Subcutaneous adipose tissue (tissue), 4 donors: ENCODE measurements around the gene LIG3. TPM values are rescaled to one million over a fixed set of nuclear protein-coding genes. Genes with fewer than 3 reads are reported as not detected.

Experiments
- total RNA-seq, 4 donors: library from RNA; depleted of rRNA; stranded (reverse); fragments of >200 nt; gene quantifications; one replicate each; pipeline ENCODE4 v1.1.0, GENCODE V29; 2016
- TF ChIP-seq, protein P1 (sequence below): fragments of 450-650 bp; IDR thresholded peaks from one replicate; pipeline ENCODE4 v1.5.1; 2016; ENCODE audit warnings: low read depth, mild to moderate bottlenecking, control low read depth, antibody characterized with exemption, moderate library complexity

The LIG3 gene
- total RNA-seq, 4 donors from 2014 or later, result 5.3 to 12.6 (median 9.6) TPM

DNA sequence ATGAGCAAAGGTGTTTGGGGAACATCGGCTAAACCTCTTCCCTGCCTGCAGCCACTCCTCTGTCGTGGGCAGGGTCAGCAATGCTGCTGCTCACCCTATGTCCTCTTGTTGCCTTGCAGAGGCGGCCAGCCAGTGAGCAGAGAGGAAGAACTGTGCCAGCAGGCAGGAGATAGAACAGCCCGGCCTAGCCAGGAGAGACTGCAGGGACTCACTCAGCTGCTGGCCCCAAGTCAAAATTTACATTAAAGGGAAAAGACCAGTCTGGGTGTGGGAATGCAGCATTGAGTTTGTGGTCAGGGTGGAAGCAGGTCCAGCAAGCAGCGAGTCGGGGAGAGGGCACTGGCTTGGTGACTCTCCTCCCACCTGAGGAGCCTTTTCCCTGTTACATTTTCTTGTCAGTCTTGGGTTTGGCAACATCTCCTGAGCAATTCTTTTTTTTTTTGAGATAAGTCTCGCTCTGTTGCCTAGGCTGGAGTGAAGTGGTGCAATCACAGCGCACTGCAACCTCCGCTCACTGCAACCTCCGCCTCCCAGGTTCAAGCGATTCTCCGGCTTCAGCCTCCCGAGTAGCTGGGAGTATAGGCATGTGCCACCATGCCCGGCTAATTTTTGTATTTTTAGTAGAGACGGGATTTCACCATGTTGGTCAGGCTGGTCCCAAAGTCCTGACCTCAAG lies 22.7 kb downstream of the LIG3 start:
- TF ChIP-seq, protein P1, sequence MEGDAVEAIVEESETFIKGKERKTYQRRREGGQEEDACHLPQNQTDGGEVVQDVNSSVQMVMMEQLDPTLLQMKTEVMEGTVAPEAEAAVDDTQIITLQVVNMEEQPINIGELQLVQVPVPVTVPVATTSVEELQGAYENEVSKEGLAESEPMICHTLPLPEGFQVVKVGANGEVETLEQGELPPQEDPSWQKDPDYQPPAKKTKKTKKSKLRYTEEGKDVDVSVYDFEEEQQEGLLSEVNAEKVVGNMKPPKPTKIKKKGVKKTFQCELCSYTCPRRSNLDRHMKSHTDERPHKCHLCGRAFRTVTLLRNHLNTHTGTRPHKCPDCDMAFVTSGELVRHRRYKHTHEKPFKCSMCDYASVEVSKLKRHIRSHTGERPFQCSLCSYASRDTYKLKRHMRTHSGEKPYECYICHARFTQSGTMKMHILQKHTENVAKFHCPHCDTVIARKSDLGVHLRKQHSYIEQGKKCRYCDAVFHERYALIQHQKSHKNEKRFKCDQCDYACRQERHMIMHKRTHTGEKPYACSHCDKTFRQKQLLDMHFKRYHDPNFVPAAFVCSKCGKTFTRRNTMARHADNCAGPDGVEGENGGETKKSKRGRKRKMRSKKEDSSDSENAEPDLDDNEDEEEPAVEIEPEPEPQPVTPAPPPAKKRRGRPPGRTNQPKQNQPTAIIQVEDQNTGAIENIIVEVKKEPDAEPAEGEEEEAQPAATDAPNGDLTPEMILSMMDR, result no peak

DNA sequence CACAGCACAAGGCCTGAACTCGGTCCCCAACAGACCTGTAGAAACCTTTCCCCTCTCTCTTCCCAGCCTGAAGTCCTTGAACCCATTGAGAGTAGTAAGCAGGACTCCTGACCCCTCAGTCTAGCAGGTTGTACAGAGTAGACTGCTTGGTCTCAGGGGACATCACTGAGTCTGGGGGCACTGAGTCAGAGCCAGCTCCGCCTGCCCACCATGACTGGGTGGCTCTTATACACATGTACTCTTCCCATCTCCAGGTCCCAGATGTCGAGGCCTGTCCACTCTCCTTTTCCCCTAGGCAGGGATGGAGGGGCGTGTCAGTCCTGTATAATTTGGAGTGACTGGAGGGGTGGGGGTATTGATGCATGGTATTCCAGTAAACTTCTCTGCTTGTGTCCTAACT lies 23.5 kb downstream of the LIG3 start:
- TF ChIP-seq, protein P1, result no peak

DNA sequence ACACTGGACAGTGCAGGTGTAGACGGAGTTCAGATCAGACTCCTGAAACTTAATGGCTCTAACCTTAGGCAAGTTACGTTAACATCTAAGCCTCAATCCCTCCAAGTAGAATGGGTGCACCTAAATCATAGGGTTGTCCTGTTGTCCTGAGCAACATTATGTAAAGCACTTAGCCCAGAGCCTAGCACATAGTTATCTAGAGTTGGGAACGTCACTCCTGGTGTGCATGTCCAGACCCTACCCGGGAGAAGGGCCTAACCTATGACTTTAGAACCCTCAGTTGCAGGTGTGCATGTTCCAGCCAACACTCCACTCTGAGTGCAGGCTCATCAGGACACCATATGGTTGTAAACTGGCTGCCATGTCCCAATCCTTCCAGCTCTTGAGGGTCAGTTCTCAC lies 26.0 kb downstream of the LIG3 start:
- TF ChIP-seq, protein P1, result no peak

DNA sequence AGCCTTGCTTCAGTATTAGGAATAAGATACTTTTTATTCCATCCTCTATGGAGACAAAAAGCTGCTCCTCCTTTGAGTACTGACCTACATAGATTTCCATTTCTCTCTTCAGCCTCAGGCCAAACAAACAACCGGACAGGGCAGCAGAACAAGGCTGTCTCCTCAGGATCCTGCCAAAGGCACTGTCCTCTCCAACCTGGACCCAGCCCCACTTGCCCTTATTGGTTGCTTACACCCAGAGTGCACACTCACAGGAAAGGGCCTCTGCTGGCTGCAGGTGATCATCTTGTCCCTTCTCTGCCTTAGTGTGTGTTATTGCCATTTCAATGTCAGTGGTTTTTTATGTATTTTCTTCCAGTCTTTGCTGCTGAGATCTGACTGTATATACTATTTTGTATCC lies 26.6 kb downstream of the LIG3 start:
- TF ChIP-seq, protein P1, result no peak

DNA sequence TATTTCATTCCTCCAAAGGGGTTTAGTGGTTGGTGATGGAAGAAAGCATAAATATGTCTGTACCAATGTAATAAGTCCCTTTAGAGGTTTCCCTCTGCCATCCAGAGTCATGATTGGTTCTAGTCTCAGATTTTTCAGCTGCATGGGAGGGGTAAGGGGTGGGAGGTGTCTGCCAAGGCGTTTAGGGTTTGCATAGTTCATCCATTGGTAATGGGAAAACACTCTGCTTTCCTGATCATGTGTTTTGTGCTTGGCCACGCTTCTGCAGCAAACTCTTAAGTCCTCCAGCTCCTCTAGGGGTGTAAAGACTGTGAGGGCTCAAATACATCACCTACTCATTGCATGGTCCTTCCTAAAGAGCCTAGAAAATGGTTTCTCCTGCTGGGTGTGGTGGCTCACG lies 29.8 kb downstream of the LIG3 start:
- TF ChIP-seq, protein P1, result no peak

DNA sequence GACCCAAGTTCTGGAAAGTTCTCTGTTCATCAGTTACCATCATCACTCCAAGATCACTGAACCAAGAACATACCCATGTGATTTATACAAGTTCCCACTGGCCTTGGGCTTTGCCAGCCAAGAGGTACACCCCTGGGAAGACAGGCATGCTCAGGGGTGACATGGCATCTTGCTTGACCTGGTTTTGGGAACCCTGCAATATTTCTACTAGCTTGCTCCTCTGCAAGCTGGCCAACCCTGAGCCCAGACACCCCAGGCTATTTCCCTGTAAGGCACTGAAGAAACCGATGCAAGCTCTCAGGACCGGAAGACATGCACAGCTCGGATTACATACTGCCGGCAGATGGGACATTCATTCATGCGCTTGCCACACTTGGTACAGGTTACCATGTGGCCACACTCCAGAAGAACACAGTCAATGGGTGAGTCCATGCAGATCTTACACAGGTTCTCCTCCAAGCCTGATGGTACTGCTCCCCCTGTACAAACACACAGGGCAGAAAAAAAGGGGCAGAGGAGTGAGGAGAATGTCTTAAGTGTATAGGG lies 31.4 kb downstream of the LIG3 start:
- TF ChIP-seq, protein P1, result no peak

DNA sequence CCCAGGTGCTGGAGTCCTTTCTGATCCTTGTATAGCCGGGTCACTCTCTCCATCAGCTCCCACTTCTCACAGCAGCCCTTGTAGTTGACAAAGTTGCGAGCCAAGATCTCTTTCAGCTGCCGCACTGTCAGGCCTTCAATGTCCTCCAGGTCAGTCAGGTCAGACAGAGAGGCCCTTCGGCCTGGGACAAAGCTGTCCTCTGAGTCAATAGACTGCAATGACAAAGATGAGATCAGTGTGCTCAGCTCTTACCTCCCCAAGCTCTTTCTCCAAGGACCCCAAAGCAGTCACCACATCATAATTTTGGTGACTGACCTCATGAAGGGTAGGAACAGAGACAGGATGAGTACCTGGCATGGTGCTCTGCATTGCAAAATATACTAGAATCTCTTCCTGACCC lies 36.1 kb downstream of the LIG3 start:
- TF ChIP-seq, protein P1, result no peak
